GM12878 (cell line): ENCODE data around the gene LTC4S. TPM values are rescaled to one million over a fixed set of nuclear protein-coding genes. Genes with fewer than 3 reads are reported as not detected.

ENCODE experiments used
- ATAC-seq: fragments of 200-7000 bp; cut with Tn5 transposase; 3 replicates; pipeline ENCODE4 v1.9.1; 2020; ENCODE audit warnings: mild to moderate bottlenecking, moderate library complexity
- BruUV-seq: library from RNA; stranded (reverse); fragments of 400-500 nt; replicated peaks from 2 replicates; lab custom pipeline; 2021; lab: Mats Ljungman, UMichigan
- CTCF ChIA-PET: fragments of 300-600 bp; sonication (Branson Sonifier 250); formaldehyde crosslinking; extraction: SDS; loops from one replicate; lab custom pipeline; 2021; ENCODE audit warnings: inconsistent platforms; lab: Yijun Ruan, JAX
- POLR2A ChIA-PET: fragments of 350-600 bp; formaldehyde crosslinking; extraction: SDS; loops from one replicate; lab custom pipeline; 2021; ENCODE audit warnings: inconsistent platforms; lab: Charles Lee
- RAD21 ChIA-PET: fragments of 300-600 bp; sonication (Branson Sonifier 250); formaldehyde crosslinking; loops from one replicate; lab custom pipeline; 2023; ENCODE audit warnings: antibody characterized with exemption; ENCODE audit not compliant: unreplicated experiment; lab: Charles Lee
- SMC1A ChIA-PET: fragments of 300-600 bp; sonication (Branson Sonifier 250); formaldehyde crosslinking; loops from one replicate; lab custom pipeline; 2023; ENCODE audit not compliant: unreplicated experiment, uncharacterized antibody; lab: Charles Lee
- DNase-seq: peaks from one replicate; pipeline ENCODE4 v3.0.0-alpha.2; 2011; ENCODE audit warnings: low read depth, low spot score
- FAIRE-seq: peaks from 3 replicates; lab custom pipeline; 2011; peaks lifted over from hg19 to GRCh38; lab: Jason Lieb, UNC
- H2AFZ ChIP-seq: 2 replicates; pipeline ENCODE4 v1.6.0; 2011; ENCODE audit warnings: low read depth, low read length, control low read depth; ENCODE audit not compliant: control insufficient read depth
- H3K27ac ChIP-seq: 2 replicates; pipeline ENCODE4 v1.5.1; 2011; ENCODE audit warnings: control low read depth; ENCODE audit not compliant: control insufficient read depth, insufficient read depth
- H3K27me3 ChIP-seq, 2 experiments: replicated peaks in 1 of 2; 2 replicates each; pipeline versions ENCODE4 v1.6.0 to v1.6.1; 2011; ENCODE audit warnings: low read length in 1 of 2; ENCODE audit not compliant: control insufficient read depth in 2 of 2, insufficient read depth in 2 of 2
- H3K36me3 ChIP-seq, 2 experiments: 2 replicates each; pipeline ENCODE4 v1.5.1; 2011; ENCODE audit warnings: low read length in 1 of 2; ENCODE audit not compliant: control insufficient read depth in 2 of 2, insufficient read depth in 2 of 2
- H3K4me1 ChIP-seq: 2 replicates; pipeline ENCODE4 v1.6.1; 2011; ENCODE audit warnings: mild to moderate bottlenecking, low read length, moderate library complexity, mixed read lengths; ENCODE audit not compliant: control insufficient read depth, insufficient read depth
- H3K4me2 ChIP-seq: 2 replicates; pipeline ENCODE4 v1.6.0; 2011; ENCODE audit warnings: control low read depth; ENCODE audit not compliant: control insufficient read depth, insufficient read depth
- H3K4me3 ChIP-seq: fragments of 200-600 bp; sonication (generic); 2 replicates; pipeline ENCODE4 v1.5.1; 2016
- H3K79me2 ChIP-seq: 2 replicates; pipeline ENCODE4 v1.6.0; 2011; ENCODE audit warnings: low read length; ENCODE audit not compliant: control insufficient read depth, insufficient read depth
- H3K9ac ChIP-seq: 2 replicates; pipeline ENCODE4 v1.8.0; 2011; ENCODE audit warnings: low read length, control low read depth, mixed read lengths; ENCODE audit not compliant: control insufficient read depth, insufficient read depth
- H3K9me3 ChIP-seq: replicated peaks from 3 replicates; pipeline ENCODE4 v1.5.1; 2011; ENCODE audit warnings: mild to moderate bottlenecking, low read length; ENCODE audit not compliant: control insufficient read depth, insufficient read depth
- H4K20me1 ChIP-seq: 2 replicates; pipeline ENCODE4 v1.6.0; 2011; ENCODE audit not compliant: control insufficient read depth, insufficient read depth
- FOXM1 ChIP-seq: IDR thresholded peaks from 2 replicates; pipeline ENCODE4 v1.6.1; 2012; ENCODE audit warnings: low read depth, mild to moderate bottlenecking, inconsistent platforms, low read length, moderate library complexity
- MXI1 ChIP-seq: fragments of 150-350 bp; IDR thresholded peaks from 2 replicates; pipeline ENCODE4 v1.6.1; 2011; ENCODE audit warnings: low read depth, mild to moderate bottlenecking, inconsistent platforms, low read length, improper control_type of control experiment
- MYC ChIP-seq: IDR thresholded peaks from 2 replicates; pipeline ENCODE4 v1.6.1; 2011; ENCODE audit warnings: mild to moderate bottlenecking, low read length, moderate library complexity, inconsistent platforms; ENCODE audit not compliant: insufficient read depth, insufficient replicate concordance, insufficient read length, severe bottlenecking
- NR2F1 ChIP-seq: fragments of 450-650 bp; conservative IDR thresholded peaks from 2 replicates; pipeline ENCODE4 v1.6.1; 2017; ENCODE audit warnings: mild to moderate bottlenecking
- RAD51 ChIP-seq: fragments of 450-650 bp; IDR thresholded peaks from 2 replicates; pipeline ENCODE4 v1.6.1; 2016; ENCODE audit warnings: moderate library complexity, mild to moderate bottlenecking, inconsistent platforms
- SUPT20H ChIP-seq: IDR thresholded peaks from 2 replicates; pipeline ENCODE4 v1.6.1; 2011; ENCODE audit warnings: low read depth, mild to moderate bottlenecking, low read length, moderate library complexity, borderline replicate concordance; ENCODE audit not compliant: control insufficient read depth
- ZNF274 ChIP-seq: IDR thresholded peaks from one replicate; pipeline ENCODE4 v1.8.0; 2011; ENCODE audit not compliant: insufficient read length, insufficient read depth
- ZNF384 ChIP-seq: IDR thresholded peaks from 2 replicates; pipeline ENCODE4 v1.6.1; 2012; ENCODE audit warnings: low read depth, mild to moderate bottlenecking, low read length, improper control_type of control experiment, borderline replicate concordance
- WGBS: methylation state at CpG from one replicate; pipeline ENCODE4 v1.1.6; 2016; ENCODE audit warnings: low lambda C conversion rate; ENCODE audit not compliant: insufficient replicate concordance, insufficient coverage; ENCODE audit errors: missing lambda C conversion rate; 5-methylcytosine and 5-hydroxymethylcytosine counted together
- in situ Hi-C: fragments of 300-500 bp; cut with MboI; formaldehyde crosslinking; loops from 9 replicates; pipeline ENCODE4 v1.14.3; 2018; ENCODE audit warnings: mixed read lengths
- intact Hi-C: fragments of 100-400 bp; cut with micrococcal nuclease; formaldehyde crosslinking; loops from one replicate; pipeline ENCODE4 v1.14.2; 2022; ENCODE audit not compliant: unreplicated experiment
- polyA plus RNA-seq, 11 experiments: library from polyadenylated mRNA; depleted of rRNA in 4 of 11; unstranded in 6 of 11; stranded (reverse) in 5 of 11; fragments of >200 nt; fragmentation: Nextera tagmentation in 4 of 11; fragmentation: Illumina TruSeq in 1 of 11; extraction: Ambion mirVana in 4 of 11; extraction: Trizol in 1 of 11; gene quantifications; 1 replicate in 1 of 11; 2 replicates in 10 of 11; pipeline versions ENCODE4 v1.2.1 to v1.2.3, GENCODE V29; 2011 to 2016; ENCODE audit warnings: inconsistent platforms in 2 of 11, missing spikeins in 2 of 11, low read depth in 1 of 11
- total RNA-seq, 4 experiments: library from RNA; depleted of rRNA in 3 of 4; stranded (reverse); fragments of >200 nt in 3 of 4; fragmentation: Illumina TruSeq in 1 of 4; extraction: Trizol in 1 of 4; gene quantifications; 2 replicates each; pipeline versions ENCODE4 v1.2.1 to v1.2.3, GENCODE V29; 2013 to 2021
- TF ChIP-seq, protein P1 (sequence below): IDR thresholded peaks from 2 replicates; pipeline ENCODE4 v1.6.1; 2012; ENCODE audit warnings: low read depth, low read length, improper control_type of control experiment
- TF ChIP-seq, protein P2 (sequence below): fragments of 450-650 bp; IDR thresholded peaks from 2 replicates; pipeline ENCODE4 v1.6.1; 2014; ENCODE audit warnings: mild to moderate bottlenecking

LTC4S gene
- total and polyA plus RNA-seq, 10 of the 15 experiments (the other 5 are each of a cell fraction or from before 2014, with no cell fraction given): 0.78 to 3.6 (median 1.8) TPM; not detected in 5

DNA sequence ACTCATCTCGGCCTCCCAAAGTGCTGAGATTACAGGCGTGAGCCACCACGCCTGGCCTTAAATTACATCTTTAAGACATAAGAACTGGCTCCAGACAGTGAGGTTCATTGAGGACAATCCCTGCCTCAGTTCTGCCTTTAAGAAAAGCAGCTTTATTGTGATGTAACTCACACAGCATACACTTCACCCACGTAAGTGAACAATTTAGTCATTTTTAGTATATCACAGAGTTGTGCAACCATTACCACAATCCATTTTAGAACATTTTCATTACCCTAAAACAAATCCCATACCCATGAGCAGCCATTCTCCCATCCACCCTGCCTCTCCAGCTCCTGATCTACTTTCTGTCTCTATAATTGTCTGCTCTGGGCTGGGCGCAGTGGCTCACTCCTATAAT is 24.0 kb upstream of the LTC4S start:
- Histone ChIP-seq H3K36me3 (peaks cover 24 to 39% of the 10 kb centered on the region in 2 experiments), H3K4me1 (no peaks in the 10 kb centered on the region), H3K9ac (no peak overlapping the region), H3K4me3 (no peak overlapping the region), H3K27me3 (no peaks in the 10 kb centered on the region), H3K79me2 (no peaks in the 10 kb centered on the region; the same call in 1 of the 2 replicates), H4K20me1 (no peaks in the 10 kb centered on the region), H3K27ac (no peak overlapping the region), H3K9me3 (no peaks in the 10 kb centered on the region), H3K4me2 (no peak overlapping the region), H2AFZ (no peak overlapping the region)
- in situ Hi-C loops: no loop called here
- no peak for ATAC-seq
- 99% methylated on average over 5 of the region's 5 CpGs for WGBS
- FAIRE-seq: no peak
- ChIA-PET POLR2A (no interaction called here), RAD21 (no interaction called here), CTCF (no interaction called here), SMC1A (no interaction called here)
- intact Hi-C loops: loop anchor here (10.0 kb wide), 1 partner anchor 205 kb away; no protein-coding TSS in a partner anchor
- no peak for DNase-seq
- BruUV-seq: no TSS peak
- TF ChIP-seq SUPT20H (no peak), ZNF274 (no peak)

DNA sequence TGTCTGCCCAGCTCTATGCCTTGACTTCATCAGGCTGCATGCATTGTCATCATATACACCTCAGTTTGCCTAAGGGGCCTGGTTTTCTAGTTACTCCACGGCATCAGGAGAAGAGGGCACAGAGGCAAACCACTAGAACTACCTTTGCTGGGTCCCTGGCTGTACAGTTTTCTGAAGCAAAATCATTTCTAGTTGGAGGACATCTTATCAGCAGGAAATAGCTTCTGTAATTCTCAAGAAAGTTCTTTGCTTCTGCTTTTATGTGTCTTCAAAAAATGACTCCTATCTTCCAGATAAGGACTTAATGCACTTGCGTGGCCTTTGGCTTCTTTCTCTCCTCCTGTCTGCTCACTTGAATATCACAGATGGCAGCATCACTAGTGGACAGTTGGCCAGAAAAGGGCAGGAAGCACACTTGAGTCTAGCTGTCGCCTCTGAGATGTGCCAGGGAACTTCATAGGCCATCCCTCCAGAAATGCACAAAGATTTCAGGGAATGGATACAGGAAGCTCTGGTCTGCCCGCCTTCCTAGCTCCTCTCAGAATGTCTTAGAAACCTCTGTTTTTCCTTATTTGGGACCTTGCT is 22.4 kb upstream of the LTC4S start:
- intact Hi-C loops: no loop called here
- H4K20me1 ChIP-seq: no peaks in the 10 kb centered on the region
- RAD21 ChIA-PET: no interaction called here
- H3K79me2 ChIP-seq: no peaks in the 10 kb centered on the region; the same call in 1 of the 2 replicates
- no peaks in the 10 kb centered on the region for H3K27me3 ChIP-seq
- FAIRE-seq (no peak), ATAC-seq (no peak), DNase-seq (no peak)
- SMC1A ChIA-PET: no interaction called here
- H2AFZ ChIP-seq: no peak overlapping the region
- CTCF ChIA-PET: interaction anchor here (1.1 to 2.3 kb wide), 2 partner anchors 8 to 83 kb away, joined by 4 to 17 read pairs; no protein-coding TSS in a partner anchor
- POLR2A ChIA-PET: no interaction called here
- no peak overlapping the region for H3K27ac ChIP-seq
- no peak overlapping the region for H3K9ac ChIP-seq
- no peak overlapping the region for H3K4me3 ChIP-seq
- no TSS peak for BruUV-seq
- WGBS: 100% methylated on average over 4 of the region's 4 CpGs
- no peaks in the 10 kb centered on the region for H3K9me3 ChIP-seq
- H3K4me1 ChIP-seq: no peaks in the 10 kb centered on the region
- in situ Hi-C loops: no loop called here
- TF ChIP-seq MXI1 (no peak), RAD51 (no peak), MYC (no peak), NR2F1 (no peak), FOXM1 (no peak), ZNF384 (no peak)
- TF ChIP-seq, protein P1, sequence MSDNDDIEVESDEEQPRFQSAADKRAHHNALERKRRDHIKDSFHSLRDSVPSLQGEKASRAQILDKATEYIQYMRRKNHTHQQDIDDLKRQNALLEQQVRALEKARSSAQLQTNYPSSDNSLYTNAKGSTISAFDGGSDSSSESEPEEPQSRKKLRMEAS: no peak
- TF ChIP-seq, protein P2, sequence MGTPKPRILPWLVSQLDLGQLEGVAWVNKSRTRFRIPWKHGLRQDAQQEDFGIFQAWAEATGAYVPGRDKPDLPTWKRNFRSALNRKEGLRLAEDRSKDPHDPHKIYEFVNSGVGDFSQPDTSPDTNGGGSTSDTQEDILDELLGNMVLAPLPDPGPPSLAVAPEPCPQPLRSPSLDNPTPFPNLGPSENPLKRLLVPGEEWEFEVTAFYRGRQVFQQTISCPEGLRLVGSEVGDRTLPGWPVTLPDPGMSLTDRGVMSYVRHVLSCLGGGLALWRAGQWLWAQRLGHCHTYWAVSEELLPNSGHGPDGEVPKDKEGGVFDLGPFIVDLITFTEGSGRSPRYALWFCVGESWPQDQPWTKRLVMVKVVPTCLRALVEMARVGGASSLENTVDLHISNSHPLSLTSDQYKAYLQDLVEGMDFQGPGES: no peak
- H3K36me3 ChIP-seq: peaks cover 24 to 33% of the 10 kb centered on the region in 2 experiments
- H3K4me2 ChIP-seq: no peak overlapping the region
